Tibial nerve (tissue), 4 donors: ENCODE data around the gene MPV17L. TPM values are rescaled to one million over a fixed set of nuclear protein-coding genes. Genes with fewer than 3 reads are reported as not detected.
"Not testable (repeated sequence)": the region's sequence is repeated elsewhere in the genome, so short reads cannot be mapped to it uniquely, and the experiment has no call there.

Experiments used
- DNase-seq, 2 donors: peaks; one replicate each; pipeline ENCODE4 v3.0.0-alpha.2; 2019; ENCODE audit warnings: low spot score in 2 of 2
- H3K27ac ChIP-seq, 4 donors: fragments of 200-600 bp; sonication (generic) in 3 of 4; one replicate each; pipeline ENCODE4 v1.5.1; 2017 to 2019; ENCODE audit warnings: mild to moderate bottlenecking in 1 of 4
- H3K27me3 ChIP-seq, 2 donors: fragments of 200-600 bp; sonication (generic) in 1 of 2; one replicate each; pipeline versions ENCODE4 v1.5.1 to v1.6.0; 2017 to 2019
- H3K36me3 ChIP-seq, 3 donors: fragments of 200-600 bp; sonication (generic); one replicate each; pipeline ENCODE4 v1.5.1; 2018 to 2019
- H3K4me1 ChIP-seq, 4 donors: fragments of 200-600 bp; sonication (generic) in 3 of 4; one replicate each; pipeline ENCODE4 v1.5.1; 2017 to 2019
- H3K4me3 ChIP-seq, 4 donors: fragments of 200-600 bp; sonication (generic) in 3 of 4; one replicate each; pipeline ENCODE4 v1.5.1; 2017 to 2019; ENCODE audit warnings: mild to moderate bottlenecking in 1 of 4, moderate library complexity in 1 of 4
- H3K9me3 ChIP-seq, 4 donors: fragments of 200-600 bp; sonication (generic) in 3 of 4; one replicate each; pipeline ENCODE4 v1.5.1; 2017 to 2019
- WGBS, 2 donors: methylation state at CpG; one replicate each; pipeline ENCODE4 v1.1.5; 2018; 5-methylcytosine and 5-hydroxymethylcytosine counted together
- total RNA-seq, 4 donors: library from RNA; depleted of rRNA; stranded (reverse); fragments of >200 nt; gene quantifications; one replicate each; pipeline ENCODE4 v1.1.0, GENCODE V29; 2016
- TF ChIP-seq, protein P1 (sequence below), 5 experiments: fragments of 200-600 bp in 3 of 5; fragments of 450-650 bp in 2 of 5; sonication (generic) in 3 of 5; IDR thresholded peaks; one replicate each; pipeline ENCODE4 v1.5.1; 2016 to 2019; ENCODE audit warnings: antibody characterized with exemption in 5 of 5, mild to moderate bottlenecking in 3 of 5, moderate library complexity in 2 of 5

The MPV17L gene
- 10 to 100 TPM in 3 of 4 donors, 1 to 10 TPM in 1; 5.9 to 18.6 (median 11.8) TPM for total RNA-seq

DNA sequence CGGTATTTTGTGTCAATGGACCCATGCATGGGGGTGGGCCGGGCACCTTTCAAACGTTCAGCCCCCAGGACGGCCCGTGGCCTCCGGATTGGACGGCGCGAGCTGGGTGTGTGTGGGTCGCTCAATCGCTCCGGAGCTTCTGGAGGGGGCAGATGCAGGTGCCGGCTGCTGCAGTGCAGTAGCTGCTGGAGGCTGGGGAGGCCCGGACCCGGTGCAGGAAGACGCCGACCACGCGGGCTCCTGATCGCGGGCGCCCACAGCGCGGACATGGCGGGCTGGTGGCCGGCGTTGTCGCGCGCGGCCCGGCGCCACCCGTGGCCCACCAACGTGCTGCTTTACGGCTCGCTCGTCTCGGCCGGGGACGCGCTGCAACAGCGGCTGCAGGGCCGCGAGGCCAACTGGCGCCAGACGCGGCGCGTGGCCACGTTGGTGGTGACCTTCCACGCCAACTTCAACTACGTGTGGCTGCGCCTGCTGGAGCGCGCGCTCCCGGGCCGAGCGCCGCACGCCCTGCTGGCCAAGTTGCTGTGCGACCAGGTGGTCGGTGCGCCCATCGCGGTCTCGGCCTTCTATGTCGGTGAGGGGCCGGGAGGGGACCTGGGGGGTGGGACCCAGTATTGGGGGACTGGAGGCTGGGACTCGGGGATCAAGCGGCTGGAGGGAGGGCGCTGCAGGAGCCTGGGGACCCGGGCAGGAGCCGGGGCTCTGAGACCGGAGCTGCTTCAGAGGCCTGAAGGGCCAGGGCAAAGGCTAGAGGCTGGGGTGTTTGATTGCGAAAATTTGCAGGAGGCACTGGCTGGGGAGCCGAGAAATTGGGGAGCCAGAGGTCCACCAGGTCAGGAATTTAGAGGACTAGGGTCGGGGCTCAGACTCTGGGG is at the start of gene MPV17L:
Gene MPV17L, plus strand, starts transcription at position 124 of the 878 bp plus-strand sequence. Its CDS starts 144 bp downstream, at position 268.
- H3K4me1 ChIP-seq, H3K36me3 ChIP-seq, DNase-seq, H3K9me3 ChIP-seq, H3K27me3 ChIP-seq: not testable (repeated sequence)
- WGBS, 2 donors: 4 to 14% methylated on average over 31 to 76 of the region's 79 CpGs
- Histone ChIP-seq H3K27ac (peak within 1 kb of the TSS; percentile 3 to 84 (median 74)), H3K4me3 (peak within 1 kb of the TSS; percentile 43 to 75 (median 64))
- TF ChIP-seq, protein P1, sequence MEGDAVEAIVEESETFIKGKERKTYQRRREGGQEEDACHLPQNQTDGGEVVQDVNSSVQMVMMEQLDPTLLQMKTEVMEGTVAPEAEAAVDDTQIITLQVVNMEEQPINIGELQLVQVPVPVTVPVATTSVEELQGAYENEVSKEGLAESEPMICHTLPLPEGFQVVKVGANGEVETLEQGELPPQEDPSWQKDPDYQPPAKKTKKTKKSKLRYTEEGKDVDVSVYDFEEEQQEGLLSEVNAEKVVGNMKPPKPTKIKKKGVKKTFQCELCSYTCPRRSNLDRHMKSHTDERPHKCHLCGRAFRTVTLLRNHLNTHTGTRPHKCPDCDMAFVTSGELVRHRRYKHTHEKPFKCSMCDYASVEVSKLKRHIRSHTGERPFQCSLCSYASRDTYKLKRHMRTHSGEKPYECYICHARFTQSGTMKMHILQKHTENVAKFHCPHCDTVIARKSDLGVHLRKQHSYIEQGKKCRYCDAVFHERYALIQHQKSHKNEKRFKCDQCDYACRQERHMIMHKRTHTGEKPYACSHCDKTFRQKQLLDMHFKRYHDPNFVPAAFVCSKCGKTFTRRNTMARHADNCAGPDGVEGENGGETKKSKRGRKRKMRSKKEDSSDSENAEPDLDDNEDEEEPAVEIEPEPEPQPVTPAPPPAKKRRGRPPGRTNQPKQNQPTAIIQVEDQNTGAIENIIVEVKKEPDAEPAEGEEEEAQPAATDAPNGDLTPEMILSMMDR (IDR thresholded peaks at IDR 0.05): peak in 1 of 5 experiments; percentile 11

DNA sequence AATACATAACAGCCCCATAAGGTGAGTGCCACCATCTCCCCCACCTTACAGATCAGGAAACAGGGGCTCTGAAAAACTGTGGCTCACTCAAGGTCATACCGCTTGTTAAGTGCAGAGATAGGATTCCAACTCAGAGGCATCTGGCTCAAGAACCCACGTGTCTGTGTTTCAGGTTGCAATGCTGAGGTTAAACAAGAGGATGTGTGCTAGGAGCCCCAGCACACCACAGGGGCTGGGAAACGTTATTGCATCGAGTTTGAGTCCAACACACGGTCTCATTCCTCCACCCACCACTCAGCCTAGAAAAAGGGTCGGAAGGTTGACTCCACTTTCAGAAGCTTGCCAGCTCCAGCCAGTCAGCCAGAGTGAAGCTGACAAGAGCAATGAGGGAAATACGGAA is 46.8 kb upstream of the MPV17L start:
- H3K4me1 ChIP-seq, DNase-seq, H3K36me3 ChIP-seq, H3K9me3 ChIP-seq, H3K27ac ChIP-seq, H3K27me3 ChIP-seq, H3K4me3 ChIP-seq: not testable (repeated sequence)
- no CpG with 5 or more reads among the region's 7 CpGs for WGBS, 2 donors

DNA sequence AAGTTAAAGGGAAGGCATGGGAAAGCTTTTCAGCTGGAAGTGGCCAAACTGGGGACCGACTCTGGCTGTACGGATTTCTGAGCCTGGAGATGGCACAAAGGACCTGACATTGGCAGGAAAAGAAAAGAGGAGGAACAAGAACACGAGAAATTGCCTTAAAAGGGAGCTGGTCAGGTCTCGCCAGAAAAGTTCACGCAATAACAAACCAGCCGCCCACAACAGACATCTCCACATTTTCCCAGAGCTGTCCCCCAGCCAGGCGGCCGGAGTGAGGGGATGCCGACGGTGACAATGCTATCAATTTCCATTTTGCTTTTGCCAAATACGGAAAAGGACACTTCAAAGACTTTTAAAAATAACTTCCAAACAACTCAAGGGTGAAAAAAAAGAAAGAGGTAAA is 44.3 kb upstream of the MPV17L start:
- not testable (repeated sequence) for H3K4me3 ChIP-seq, H3K9me3 ChIP-seq, DNase-seq, H3K27ac ChIP-seq, H3K36me3 ChIP-seq, H3K27me3 ChIP-seq, H3K4me1 ChIP-seq
- no CpG with 5 or more reads among the region's 11 CpGs for WGBS, 2 donors

DNA sequence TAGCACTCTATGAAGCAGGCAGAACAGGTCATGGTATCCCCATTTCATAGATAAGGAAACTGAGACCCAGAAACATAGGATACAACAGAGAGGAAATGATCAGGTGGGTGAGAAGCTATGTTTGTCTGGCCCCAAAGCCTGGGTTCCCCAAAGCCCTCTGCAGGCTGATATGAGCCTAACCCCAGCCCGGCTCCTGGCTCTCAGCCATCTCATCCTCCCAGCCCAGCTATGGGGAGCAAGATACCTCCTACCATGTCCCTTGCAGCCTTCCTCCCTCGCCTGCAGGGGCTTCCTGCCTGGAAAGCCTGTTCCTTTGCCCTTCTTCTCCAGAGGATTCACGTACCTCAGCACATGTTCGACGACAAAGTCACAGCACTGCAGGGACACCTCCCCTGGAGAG is 43.8 kb upstream of the MPV17L start:
- not testable (repeated sequence) for H3K4me3 ChIP-seq, H3K36me3 ChIP-seq, H3K9me3 ChIP-seq, H3K27me3 ChIP-seq, H3K4me1 ChIP-seq, DNase-seq, H3K27ac ChIP-seq
- no CpG with 5 or more reads among the region's 5 CpGs for WGBS, 2 donors

DNA sequence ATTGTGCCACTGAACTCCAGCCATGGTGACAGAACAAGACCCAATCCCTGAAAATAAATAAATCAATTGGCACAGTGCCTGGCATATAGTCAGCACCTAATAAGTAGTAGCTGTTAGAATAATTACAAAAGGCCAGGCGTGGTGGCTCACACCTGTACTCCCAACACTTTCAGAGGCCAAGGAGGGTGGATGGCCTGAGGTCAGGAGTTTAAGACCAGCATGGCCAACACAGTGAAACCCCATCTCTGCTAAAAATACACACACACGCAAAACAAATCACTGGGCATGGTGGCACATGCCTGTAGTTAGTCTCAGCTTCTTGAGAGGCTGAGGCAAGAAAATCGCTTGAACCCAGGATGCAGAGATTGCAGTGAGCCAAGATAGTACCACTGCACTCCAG is 42.7 kb upstream of the MPV17L start:
- not testable (repeated sequence) for H3K4me3 ChIP-seq, H3K4me1 ChIP-seq, H3K36me3 ChIP-seq, H3K9me3 ChIP-seq, H3K27me3 ChIP-seq, DNase-seq, H3K27ac ChIP-seq
- WGBS, 2 donors: 69% methylated on average over 1 of the region's 3 CpGs; no CpG with 5 or more reads in 1 of the 2 donors

DNA sequence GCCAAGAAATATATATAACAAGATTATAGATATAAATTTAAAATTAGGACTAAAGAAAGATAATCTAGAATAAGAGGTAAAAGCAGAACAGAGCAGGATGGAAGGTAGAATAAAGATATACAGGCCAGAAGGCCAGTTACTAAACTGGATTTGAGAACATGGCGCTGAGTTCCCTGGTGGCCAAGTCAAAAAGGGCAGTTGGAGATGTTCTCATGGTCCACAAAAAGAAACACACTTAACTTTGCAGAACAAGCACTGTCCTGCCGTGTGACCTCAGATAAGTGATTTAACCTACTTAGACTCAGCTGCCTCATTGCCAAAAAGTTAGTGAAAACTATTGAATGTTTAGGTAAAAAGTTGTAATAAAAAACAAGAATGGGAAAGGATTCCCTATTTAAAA is 40.7 kb upstream of the MPV17L start:
- H3K27ac ChIP-seq, H3K4me1 ChIP-seq, H3K36me3 ChIP-seq, H3K4me3 ChIP-seq, H3K9me3 ChIP-seq, H3K27me3 ChIP-seq, DNase-seq: not testable (repeated sequence)
- no CpG with 5 or more reads among the region's 2 CpGs for WGBS, 2 donors

DNA sequence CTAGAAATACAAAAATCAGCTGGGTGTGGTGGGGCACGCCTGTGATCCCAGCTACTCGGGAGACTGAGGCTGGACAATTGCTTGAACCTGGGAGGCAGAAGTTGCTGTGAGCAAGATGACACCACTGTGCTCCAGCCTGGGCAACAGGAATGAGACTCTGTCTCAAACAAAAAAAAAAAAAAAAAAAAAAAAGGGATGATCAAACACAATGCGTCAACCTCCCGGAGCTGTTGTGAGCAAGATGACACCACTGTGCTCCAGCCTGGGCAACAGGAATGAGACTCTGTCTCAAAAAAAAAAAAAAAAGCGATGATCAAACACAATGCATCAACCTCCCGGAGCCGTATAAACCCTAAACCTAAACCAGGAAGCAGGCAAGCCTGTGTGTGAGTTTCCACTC is 38.1 kb upstream of the MPV17L start:
- 72% methylated on average over 3 to 5 of the region's 7 CpGs for WGBS, 2 donors
- not testable (repeated sequence) for H3K27ac ChIP-seq, DNase-seq

DNA sequence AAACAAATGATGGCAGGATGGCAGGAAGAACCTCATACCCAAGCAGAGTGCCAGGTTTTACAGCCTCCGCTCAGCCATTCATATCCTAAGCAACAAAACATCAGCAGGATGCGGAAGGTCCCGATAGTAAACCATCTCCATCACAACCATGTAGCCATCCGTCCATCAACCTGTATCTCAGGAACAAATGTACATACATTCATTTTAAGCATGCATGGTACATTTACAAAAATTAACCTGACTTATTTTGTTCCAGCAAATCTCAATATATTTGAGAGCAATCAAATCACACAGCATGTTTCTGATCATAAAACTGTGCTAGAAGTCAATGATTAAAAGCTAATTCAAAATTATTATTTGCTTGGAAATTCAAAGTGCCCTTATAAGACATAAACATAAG is 17.4 kb upstream of the MPV17L start, which contains the start of gene NPIPA5:
Gene NPIPA5, minus strand, starts transcription at position 101 of the 400 bp plus-strand sequence. Its CDS starts 0 bp downstream, at position 101.
- H3K27ac ChIP-seq, H3K9me3 ChIP-seq, DNase-seq, H3K36me3 ChIP-seq, H3K4me3 ChIP-seq, H3K27me3 ChIP-seq, H3K4me1 ChIP-seq: not testable (repeated sequence)
- no CpG with 5 or more reads among the region's 4 CpGs for WGBS, 2 donors

More for the DNA sequence above, 38.1 kb upstream of the MPV17L start:
- not testable (repeated sequence) for H3K4me3 ChIP-seq, H3K4me1 ChIP-seq, H3K36me3 ChIP-seq, H3K9me3 ChIP-seq, H3K27me3 ChIP-seq

DNA sequence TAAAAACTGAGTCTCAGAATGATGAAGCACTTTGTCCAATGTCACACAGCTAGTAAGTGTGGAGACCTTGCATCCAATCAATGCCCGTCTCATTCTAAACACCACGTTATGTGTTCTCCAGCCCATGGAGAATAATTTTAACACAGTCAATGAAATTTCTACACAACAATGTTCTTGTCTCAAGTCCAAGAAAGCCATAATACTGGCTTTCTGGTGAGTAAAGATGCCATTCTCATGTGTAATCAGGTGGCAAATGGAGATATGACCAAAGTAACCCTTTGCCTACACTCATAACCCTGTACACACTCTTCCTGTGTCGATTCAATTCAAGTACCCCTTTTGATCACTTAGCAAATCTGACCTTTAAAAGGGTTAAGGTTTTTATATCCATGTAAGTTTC is 12.7 kb upstream of the MPV17L start:
- H3K27ac ChIP-seq, DNase-seq, H3K27me3 ChIP-seq, H3K9me3 ChIP-seq, H3K4me3 ChIP-seq, H3K4me1 ChIP-seq, H3K36me3 ChIP-seq: not testable (repeated sequence)
- 40 to 48% methylated on average over 1 to 3 of the region's 3 CpGs for WGBS, 2 donors

DNA sequence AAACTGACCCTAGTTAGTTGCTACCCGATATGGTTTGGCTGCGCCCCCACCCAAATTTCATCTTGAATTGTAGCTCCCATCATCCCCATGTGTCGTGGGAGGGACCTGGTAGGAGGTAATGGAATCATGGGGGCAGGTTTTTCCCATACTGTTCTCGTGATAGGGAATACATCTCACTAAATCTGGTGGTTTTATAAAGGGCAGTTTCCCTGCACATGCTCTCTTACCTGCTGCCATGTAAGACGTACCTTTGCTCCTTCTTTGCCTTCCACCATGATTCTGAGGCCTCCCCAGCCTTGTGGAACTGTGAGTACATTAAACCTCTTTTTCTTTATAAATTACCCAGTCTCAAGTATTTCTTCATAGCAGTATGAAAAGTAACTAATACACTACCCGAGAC is 7.5 kb upstream of the MPV17L start:
- not testable (repeated sequence) for H3K36me3 ChIP-seq, H3K27me3 ChIP-seq, H3K4me3 ChIP-seq, H3K27ac ChIP-seq, DNase-seq, H3K9me3 ChIP-seq, H3K4me1 ChIP-seq
- 81 to 83% methylated on average over 6 of the region's 6 CpGs for WGBS, 2 donors

DNA sequence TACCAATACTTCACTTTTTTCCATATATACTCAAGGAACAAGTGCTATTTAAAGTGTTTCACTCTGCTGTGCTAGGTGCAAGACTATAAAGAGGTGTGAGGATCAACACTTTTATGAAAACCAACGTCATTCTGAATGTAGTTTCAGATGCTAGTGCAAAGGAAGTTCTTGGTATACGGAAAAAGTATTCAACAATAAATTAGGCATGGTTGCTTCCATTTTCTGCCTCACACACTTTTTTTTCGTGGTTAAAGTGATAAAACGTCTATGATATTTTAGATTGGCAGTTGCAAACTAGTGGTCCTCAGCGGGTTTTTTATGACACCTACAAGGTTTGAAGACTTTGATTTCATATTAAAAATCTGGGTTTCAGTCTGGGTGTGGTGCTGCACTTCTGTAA is 5.6 kb upstream of the MPV17L start:
- not testable (repeated sequence) for H3K27me3 ChIP-seq, H3K36me3 ChIP-seq, H3K4me1 ChIP-seq, H3K27ac ChIP-seq, DNase-seq, H3K9me3 ChIP-seq, H3K4me3 ChIP-seq
- WGBS, 2 donors: 78 to 82% methylated on average over 5 of the region's 5 CpGs

DNA sequence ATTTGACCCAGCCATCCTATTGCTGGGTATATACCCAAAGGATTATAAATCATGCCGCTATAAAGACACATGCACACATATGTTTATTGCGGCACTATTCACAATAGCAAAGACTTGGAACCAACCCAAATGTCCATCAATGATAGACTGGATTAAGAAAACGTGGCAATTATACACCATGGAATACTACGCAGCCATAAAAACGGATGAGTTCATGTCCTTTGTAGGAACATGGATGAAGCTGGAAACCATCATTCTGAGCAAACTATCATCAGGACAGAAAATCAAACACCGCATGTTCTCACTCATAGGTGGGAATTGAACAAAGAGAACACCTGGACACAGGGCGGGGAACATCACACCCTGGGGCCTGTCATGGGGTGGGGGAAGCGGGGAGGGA is 2.5 kb upstream of the MPV17L start:
- not testable (repeated sequence) for H3K27ac ChIP-seq, H3K4me1 ChIP-seq, H3K9me3 ChIP-seq, H3K4me3 ChIP-seq, H3K27me3 ChIP-seq, DNase-seq, H3K36me3 ChIP-seq
- WGBS, 2 donors: 92 to 96% methylated on average over 8 of the region's 8 CpGs

DNA sequence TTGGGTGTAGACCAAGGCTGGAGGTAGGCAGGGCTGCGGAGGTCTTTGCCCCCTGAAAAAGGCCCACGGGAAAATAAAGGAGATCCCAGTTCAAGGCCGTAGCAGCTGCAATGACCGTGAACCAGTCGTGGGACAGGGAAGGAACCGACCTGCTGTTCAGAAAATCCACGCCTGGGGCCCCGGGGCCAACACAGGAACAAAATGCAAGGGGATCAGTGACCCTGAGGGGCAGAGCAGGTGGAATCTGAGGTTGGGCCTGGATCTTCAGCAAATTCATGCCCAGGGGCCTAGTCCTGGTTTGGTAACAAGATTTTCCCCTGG is 915 bp downstream of the MPV17L start:
- whole genome bisulfite sequencing, 2 donors: 80 to 84% methylated on average over 8 of the region's 8 CpGs
- H3K36me3 ChIP-seq, H3K27me3 ChIP-seq, H3K9me3 ChIP-seq, H3K4me1 ChIP-seq, DNase-seq: not testable (repeated sequence)
- peak overlapping the region; percentile 3 to 84 (median 74) for H3K27ac ChIP-seq
- peak overlapping the region; percentile 43 to 75 (median 64) for H3K4me3 ChIP-seq
